ENCODE data around the gene C1orf174.

The C1orf174 gene

GRCh38 chr1:3925256-3925655 lies 25.2 kb upstream of the C1orf174 start:
- Histone ChIP-seq H3K36me3 (replicated peaks; ENCODE audit: low read depth, low read length) (no peaks in the 10 kb centered on the region), H4K20me1 (ENCODE audit: insufficient read depth, low read length) (no peaks in the 10 kb centered on the region), H3K4me1 (ENCODE audit: low read length) (peaks cover 14% of the 10 kb centered on the region), H3K4me2 (ENCODE audit: low read length) (no peak overlapping the region), H2AFZ (ENCODE audit: low read depth, low read length) (no peak overlapping the region), H3K9me3 (ENCODE audit: insufficient read depth, low read length) (no peaks in the 10 kb centered on the region), H3K27me3 (ENCODE audit: low read depth, low read length) (no peaks in the 10 kb centered on the region), H3K27ac (ENCODE audit: low read length) (no peak overlapping the region), H3K9ac (ENCODE audit: low read length) (no peak overlapping the region), H3K4me3 (ENCODE audit: low read length) (no peak overlapping the region), H3K79me2 (ENCODE audit: low read length) (no peaks in the 10 kb centered on the region)
- no peak for TF ChIP-seq CTCF (IDR thresholded peaks at IDR 0.05; ENCODE audit: low read depth, low read length)
- no peak for TF ChIP-seq EZH2phosphoT487 (IDR thresholded peaks at IDR 0.05; ENCODE audit: low read depth)

- Histone ChIP-seq H3K27ac (ENCODE audit: low read length) (no peak overlapping the region), H3K4me3 (ENCODE audit: low read length) (no peak overlapping the region), H3K4me1 (ENCODE audit: low read length) (peaks cover 14% of the 10 kb centered on the region), H3K9ac (ENCODE audit: low read length) (no peak overlapping the region), H3K9me3 (ENCODE audit: insufficient read depth, low read length) (no peaks in the 10 kb centered on the region), H2AFZ (ENCODE audit: low read depth, low read length) (no peak overlapping the region), H3K79me2 (ENCODE audit: low read length) (no peaks in the 10 kb centered on the region), H3K36me3 (replicated peaks; ENCODE audit: low read depth, low read length) (no peaks in the 10 kb centered on the region), H4K20me1 (ENCODE audit: insufficient read depth, low read length) (no peaks in the 10 kb centered on the region), H3K4me2 (ENCODE audit: low read length) (no peak overlapping the region), H3K27me3 (ENCODE audit: low read depth, low read length) (no peaks in the 10 kb centered on the region)
- TF ChIP-seq CTCF (IDR thresholded peaks at IDR 0.05; ENCODE audit: low read depth, low read length) (no peak), EZH2phosphoT487 (IDR thresholded peaks at IDR 0.05; ENCODE audit: low read depth) (no peak)
Measured at GRCh38 chr1:3924825-3925220, 24.8 kb upstream of the C1orf174 start.

DNA sequence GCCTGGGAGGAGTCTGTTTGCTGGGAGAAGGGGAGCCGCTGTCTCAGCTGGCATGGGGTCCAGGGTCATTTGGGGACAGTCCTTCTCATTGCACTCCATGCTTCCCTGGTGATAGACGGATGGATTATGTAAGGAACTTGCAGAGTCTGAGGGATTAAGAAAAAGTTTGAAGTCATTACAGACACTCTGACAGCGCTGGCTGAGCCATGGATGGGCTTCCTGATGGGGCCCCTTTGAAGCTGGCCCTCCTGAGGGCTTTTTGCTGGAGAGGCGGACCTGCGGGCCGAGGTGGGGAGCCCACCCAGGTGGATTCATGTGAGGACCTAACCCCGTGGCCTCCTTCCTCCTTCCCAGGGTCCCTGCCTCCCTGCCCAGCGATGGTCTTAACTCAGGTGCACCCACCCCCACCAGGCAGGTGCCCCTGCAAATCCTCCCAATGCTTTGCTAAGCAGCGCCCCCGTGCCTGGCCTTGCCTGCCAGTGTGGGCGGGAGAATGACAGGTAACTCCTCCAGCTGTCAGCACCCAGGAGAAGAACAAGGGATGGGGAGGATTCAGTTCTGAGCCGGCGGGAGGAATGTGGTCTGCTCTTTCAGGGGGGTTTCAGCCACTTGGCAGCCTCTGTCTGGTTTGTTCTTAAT lies 24.2 kb upstream of the C1orf174 start:
- Histone ChIP-seq H4K20me1 (ENCODE audit: insufficient read depth, low read length) (no peaks in the 10 kb centered on the region), H3K79me2 (ENCODE audit: low read length) (no peaks in the 10 kb centered on the region), H2AFZ (ENCODE audit: low read depth, low read length) (no peak overlapping the region), H3K36me3 (replicated peaks; ENCODE audit: low read depth, low read length) (no peaks in the 10 kb centered on the region), H3K4me3 (ENCODE audit: low read length) (no peak overlapping the region), H3K9me3 (ENCODE audit: insufficient read depth, low read length) (no peaks in the 10 kb centered on the region), H3K27ac (ENCODE audit: low read length) (no peak overlapping the region), H3K27me3 (ENCODE audit: low read depth, low read length) (no peaks in the 10 kb centered on the region), H3K4me1 (ENCODE audit: low read length) (peaks cover 14% of the 10 kb centered on the region), H3K4me2 (ENCODE audit: low read length) (no peak overlapping the region), H3K9ac (ENCODE audit: low read length) (no peak overlapping the region)
- TF ChIP-seq CTCF (IDR thresholded peaks at IDR 0.05; ENCODE audit: low read depth, low read length) (no peak), EZH2phosphoT487 (IDR thresholded peaks at IDR 0.05; ENCODE audit: low read depth) (no peak)

DNA sequence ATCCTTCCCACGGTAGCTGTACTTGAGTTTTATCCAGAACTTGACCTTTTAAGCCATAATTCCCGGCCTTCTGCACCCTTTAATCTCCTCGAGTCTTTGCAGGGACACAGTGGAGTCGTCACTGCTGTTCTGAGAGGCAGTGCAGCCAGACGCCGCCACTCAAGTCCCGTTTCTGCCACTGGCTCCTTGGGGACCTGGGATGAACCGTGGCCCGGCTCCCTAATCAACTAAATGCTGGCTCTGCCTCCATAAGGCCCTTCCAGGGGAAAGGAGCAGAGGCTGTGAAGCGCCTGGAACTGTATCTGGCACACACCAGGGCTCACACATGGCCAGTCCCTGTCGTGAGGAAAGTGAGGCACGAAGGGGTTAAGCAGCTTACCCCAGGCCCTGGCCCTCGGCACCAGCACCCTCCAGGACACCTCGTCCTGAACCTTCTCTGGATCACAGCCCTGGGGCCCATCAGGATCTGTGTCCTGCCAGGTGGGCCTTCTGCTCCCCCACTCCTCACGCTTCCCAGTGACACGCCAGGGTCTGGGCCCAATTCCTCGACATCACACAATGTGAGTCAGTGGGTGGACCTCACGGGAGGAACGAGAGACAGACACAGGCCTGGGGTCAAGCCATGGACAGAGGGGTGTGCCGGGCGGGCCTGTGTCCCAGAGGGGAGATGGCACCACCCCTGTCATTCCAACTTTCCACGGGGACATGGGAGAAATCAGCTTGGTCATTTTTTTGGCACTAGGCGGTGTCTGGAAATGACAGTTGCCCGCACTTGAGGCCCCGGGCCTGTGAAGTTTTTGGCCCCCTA lies 23.5 kb upstream of the C1orf174 start:
- H3K79me2 ChIP-seq (ENCODE audit: low read length) = no peaks in the 10 kb centered on the region
- TF ChIP-seq EZH2phosphoT487 (IDR thresholded peaks at IDR 0.05; ENCODE audit: low read depth) (no peak), CTCF (IDR thresholded peaks at IDR 0.05; ENCODE audit: low read depth, low read length) (no peak)

More for the DNA sequence above, 23.5 kb upstream of the C1orf174 start:
- no peak overlapping the region for H3K9ac ChIP-seq (ENCODE audit: low read length)
- H4K20me1 ChIP-seq (ENCODE audit: insufficient read depth, low read length) = no peaks in the 10 kb centered on the region
- no peak overlapping the region for H3K27ac ChIP-seq (ENCODE audit: low read length)
- H3K4me2 ChIP-seq (ENCODE audit: low read length) = no peak overlapping the region
- H3K36me3 ChIP-seq (replicated peaks; ENCODE audit: low read depth, low read length) = no peaks in the 10 kb centered on the region
- H2AFZ ChIP-seq (ENCODE audit: low read depth, low read length) = no peak overlapping the region
- no peak overlapping the region for H3K4me3 ChIP-seq (ENCODE audit: low read length)
- no peaks in the 10 kb centered on the region for H3K9me3 ChIP-seq (ENCODE audit: insufficient read depth, low read length)
- no peaks in the 10 kb centered on the region for H3K27me3 ChIP-seq (ENCODE audit: low read depth, low read length)
- H3K4me1 ChIP-seq (ENCODE audit: low read length) = peaks cover 14% of the 10 kb centered on the region
